ENCODE data around the gene PPP2R2C. TPM values are rescaled to one million over a fixed set of nuclear protein-coding genes. Genes with fewer than 3 reads are reported as not detected.

PPP2R2C gene
- polyA plus RNA-seq, 1 donor (not counting 4 experiments of a cell fraction or from before 2014, with no cell fraction given), result 12.3 TPM

DNA sequence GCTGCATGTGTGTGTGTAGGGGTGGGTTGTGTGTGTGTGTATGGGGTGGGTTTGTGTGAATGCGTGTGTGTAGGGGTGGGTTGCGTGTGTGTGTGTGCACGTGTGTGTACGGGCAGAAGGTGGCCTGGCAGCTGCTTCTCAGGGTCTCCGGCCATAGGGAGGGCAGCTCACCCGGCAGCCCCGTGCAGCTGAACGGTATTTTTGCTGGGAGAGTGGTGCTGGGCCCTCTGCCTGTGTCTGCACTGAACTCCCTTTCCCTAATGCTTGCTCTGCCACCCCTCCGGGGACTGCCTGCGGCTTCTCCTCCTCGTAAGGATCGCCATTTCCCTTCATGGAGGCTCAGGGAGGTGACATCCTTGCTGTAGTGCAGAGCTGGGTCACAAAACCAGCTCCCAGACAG lies 172.5 kb downstream of the PPP2R2C start:
- no peak overlapping the region for H3K27ac ChIP-seq (ENCODE audit: control insufficient read depth, insufficient read depth, low read length)
- no peaks in the 10 kb centered on the region for H3K9me3 ChIP-seq (ENCODE audit: control insufficient read depth, low read depth, low read length)
- no peaks in the 10 kb centered on the region for H4K20me1 ChIP-seq (ENCODE audit: control insufficient read depth, extremely low read depth, insufficient read depth, low read length)
- peaks cover 0 to 6% of the 10 kb centered on the region in 2 experiments for H3K36me3 ChIP-seq (ENCODE audit: control insufficient read depth in 2 of 2, extremely low read depth in 1 of 2, insufficient read depth in 2 of 2, low read length in 2 of 2)
- dilution Hi-C loops (cut with MboI; ENCODE audit: extremely low pct_ligation_motif_present, low sequenced_read_pairs), result no loop called here
- H3K9me1 ChIP-seq (ENCODE audit: control insufficient read depth, extremely low read depth, insufficient read depth, low read length), result no peaks in the 10 kb centered on the region
- no peak overlapping the region for H3K9ac ChIP-seq (ENCODE audit: control insufficient read depth, extremely low read depth, insufficient read depth, low read length)
- DNase-seq (ENCODE audit: low read depth, low spot score) (no peak), FAIRE-seq (no peak)
- no peak overlapping the region for H3K4me3 ChIP-seq (ENCODE audit: control insufficient read depth in 2 of 3, extremely low read depth in 1 of 3, insufficient read depth in 2 of 3, low read depth in 1 of 3, low read length in 3 of 3)
- no peak for TF ChIP-seq EZH2 (IDR thresholded peaks at IDR 0.05; ENCODE audit: low read length)
- TF ChIP-seq, protein P1, sequence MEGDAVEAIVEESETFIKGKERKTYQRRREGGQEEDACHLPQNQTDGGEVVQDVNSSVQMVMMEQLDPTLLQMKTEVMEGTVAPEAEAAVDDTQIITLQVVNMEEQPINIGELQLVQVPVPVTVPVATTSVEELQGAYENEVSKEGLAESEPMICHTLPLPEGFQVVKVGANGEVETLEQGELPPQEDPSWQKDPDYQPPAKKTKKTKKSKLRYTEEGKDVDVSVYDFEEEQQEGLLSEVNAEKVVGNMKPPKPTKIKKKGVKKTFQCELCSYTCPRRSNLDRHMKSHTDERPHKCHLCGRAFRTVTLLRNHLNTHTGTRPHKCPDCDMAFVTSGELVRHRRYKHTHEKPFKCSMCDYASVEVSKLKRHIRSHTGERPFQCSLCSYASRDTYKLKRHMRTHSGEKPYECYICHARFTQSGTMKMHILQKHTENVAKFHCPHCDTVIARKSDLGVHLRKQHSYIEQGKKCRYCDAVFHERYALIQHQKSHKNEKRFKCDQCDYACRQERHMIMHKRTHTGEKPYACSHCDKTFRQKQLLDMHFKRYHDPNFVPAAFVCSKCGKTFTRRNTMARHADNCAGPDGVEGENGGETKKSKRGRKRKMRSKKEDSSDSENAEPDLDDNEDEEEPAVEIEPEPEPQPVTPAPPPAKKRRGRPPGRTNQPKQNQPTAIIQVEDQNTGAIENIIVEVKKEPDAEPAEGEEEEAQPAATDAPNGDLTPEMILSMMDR (optimal IDR thresholded peaks at IDR 0.05 in 1 of 3, IDR thresholded peaks at IDR 0.05 in 1 of 3, conservative IDR thresholded peaks at IDR 0.05 in 1 of 3; ENCODE audit: extremely low read depth in 1 of 3, insufficient read depth in 2 of 3, low read length in 3 of 3), result no peak
- H3K4me2 ChIP-seq (ENCODE audit: control insufficient read depth, extremely low read depth, insufficient read depth, low read depth, low read length), result no peak overlapping the region
- H3K27me3 ChIP-seq (ENCODE audit: control insufficient read depth, extremely low read depth, insufficient read depth, low read length), result no peaks in the 10 kb centered on the region
- no peak overlapping the region for H2AFZ ChIP-seq (ENCODE audit: control insufficient read depth, low read length)
- no peaks in the 10 kb centered on the region for H3K4me1 ChIP-seq (ENCODE audit: control insufficient read depth, extremely low read depth, insufficient read depth, low read length)
- no peaks in the 10 kb centered on the region for H3K79me2 ChIP-seq (ENCODE audit: control insufficient read depth, insufficient read depth, low read length)

DNA sequence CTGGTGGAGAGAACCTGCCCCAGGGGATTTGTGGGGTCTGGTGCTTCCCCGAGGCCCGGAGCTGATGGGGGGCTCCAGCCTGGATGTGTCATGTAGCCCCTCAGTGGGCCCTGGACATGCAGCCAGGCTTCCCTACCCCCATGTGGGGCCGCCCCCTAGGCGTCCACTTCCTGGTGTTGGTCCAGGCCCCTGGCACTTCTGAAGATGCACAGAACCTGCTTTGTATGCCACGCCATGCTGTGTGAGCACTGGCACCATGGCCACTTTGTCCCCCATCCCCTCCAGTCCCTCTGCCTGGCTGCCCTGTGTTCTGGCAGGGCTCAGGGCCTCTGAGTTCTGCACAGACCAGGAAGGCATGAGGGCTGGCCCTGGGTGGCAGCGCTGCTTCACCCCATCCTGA lies 173.6 kb downstream of the PPP2R2C start:
- dilution Hi-C loops (cut with MboI; ENCODE audit: extremely low pct_ligation_motif_present, low sequenced_read_pairs), result no loop called here
- no peaks in the 10 kb centered on the region for H3K4me1 ChIP-seq (ENCODE audit: control insufficient read depth, extremely low read depth, insufficient read depth, low read length)
- H3K36me3 ChIP-seq (ENCODE audit: control insufficient read depth in 2 of 2, extremely low read depth in 1 of 2, insufficient read depth in 2 of 2, low read length in 2 of 2), result peaks cover 0 to 8% of the 10 kb centered on the region in 2 experiments
- H2AFZ ChIP-seq (ENCODE audit: control insufficient read depth, low read length), result no peak overlapping the region
- H3K79me2 ChIP-seq (ENCODE audit: control insufficient read depth, insufficient read depth, low read length), result no peaks in the 10 kb centered on the region
- H3K4me2 ChIP-seq (ENCODE audit: control insufficient read depth, extremely low read depth, insufficient read depth, low read depth, low read length), result no peak overlapping the region
- FAIRE-seq (no peak), DNase-seq (ENCODE audit: low read depth, low spot score) (no peak)
- no peaks in the 10 kb centered on the region for H3K9me1 ChIP-seq (ENCODE audit: control insufficient read depth, extremely low read depth, insufficient read depth, low read length)
- no peak overlapping the region for H3K27ac ChIP-seq (ENCODE audit: control insufficient read depth, insufficient read depth, low read length)
- no peaks in the 10 kb centered on the region for H4K20me1 ChIP-seq (ENCODE audit: control insufficient read depth, extremely low read depth, insufficient read depth, low read length)
- no peaks in the 10 kb centered on the region for H3K27me3 ChIP-seq (ENCODE audit: control insufficient read depth, extremely low read depth, insufficient read depth, low read length)
- no peak overlapping the region for H3K4me3 ChIP-seq (ENCODE audit: control insufficient read depth in 2 of 3, extremely low read depth in 1 of 3, insufficient read depth in 2 of 3, low read depth in 1 of 3, low read length in 3 of 3)
- no peak overlapping the region for H3K9ac ChIP-seq (ENCODE audit: control insufficient read depth, extremely low read depth, insufficient read depth, low read length)
- H3K9me3 ChIP-seq (ENCODE audit: control insufficient read depth, low read depth, low read length), result no peaks in the 10 kb centered on the region
- TF ChIP-seq, protein P1 (optimal IDR thresholded peaks at IDR 0.05 in 1 of 3, IDR thresholded peaks at IDR 0.05 in 1 of 3, conservative IDR thresholded peaks at IDR 0.05 in 1 of 3; ENCODE audit: extremely low read depth in 1 of 3, insufficient read depth in 2 of 3, low read length in 3 of 3), result no peak
- no peak for TF ChIP-seq EZH2 (IDR thresholded peaks at IDR 0.05; ENCODE audit: low read length)
